ENCODE results near the gene GNAT2.

Gene GNAT2

DNA sequence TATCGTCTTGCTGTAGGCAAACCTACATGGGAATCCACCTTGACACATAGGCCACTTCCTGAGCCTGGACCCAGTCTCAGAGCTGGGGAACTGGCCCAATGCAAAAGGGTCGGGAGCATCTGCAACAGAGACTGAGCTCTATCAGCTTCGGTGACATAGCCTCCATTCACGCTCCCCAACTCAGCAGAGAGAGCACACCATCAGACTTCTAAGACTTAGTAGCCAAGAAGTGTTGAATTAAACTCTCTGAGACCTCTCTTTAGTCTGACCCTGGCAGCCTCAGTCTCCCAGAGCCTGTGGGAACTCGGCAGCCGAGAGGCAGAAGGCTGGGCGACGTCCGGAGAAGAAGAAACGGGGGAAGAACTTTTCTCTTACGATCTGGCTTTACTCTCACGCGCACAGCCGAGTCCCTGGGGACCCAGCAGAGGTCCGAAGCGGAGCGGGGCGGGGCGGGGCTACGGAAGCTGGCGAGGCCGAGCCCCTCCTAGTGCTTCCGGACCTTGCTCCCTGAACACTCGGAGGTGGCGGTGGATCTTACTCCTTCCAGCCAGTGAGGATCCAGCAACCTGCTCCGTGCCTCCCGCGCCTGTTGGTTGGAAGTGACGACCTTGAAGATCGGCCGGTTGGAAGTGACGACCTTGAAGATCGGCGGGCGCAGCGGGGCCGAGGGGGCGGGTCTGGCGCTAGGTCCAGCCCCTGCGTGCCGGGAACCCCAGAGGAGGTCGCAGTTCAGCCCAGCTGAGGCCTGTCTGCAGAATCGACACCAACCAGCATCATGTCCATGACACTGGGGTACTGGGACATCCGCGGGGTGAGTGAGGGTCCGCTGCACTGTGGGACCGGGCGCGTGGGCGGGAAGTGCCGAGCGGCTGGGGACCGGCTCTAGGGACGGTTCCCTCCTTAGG is 36.5 kb upstream of the GNAT2 start, which contains the start of gene GSTM4 (continued):
- TF ChIP-seq, protein P1, sequence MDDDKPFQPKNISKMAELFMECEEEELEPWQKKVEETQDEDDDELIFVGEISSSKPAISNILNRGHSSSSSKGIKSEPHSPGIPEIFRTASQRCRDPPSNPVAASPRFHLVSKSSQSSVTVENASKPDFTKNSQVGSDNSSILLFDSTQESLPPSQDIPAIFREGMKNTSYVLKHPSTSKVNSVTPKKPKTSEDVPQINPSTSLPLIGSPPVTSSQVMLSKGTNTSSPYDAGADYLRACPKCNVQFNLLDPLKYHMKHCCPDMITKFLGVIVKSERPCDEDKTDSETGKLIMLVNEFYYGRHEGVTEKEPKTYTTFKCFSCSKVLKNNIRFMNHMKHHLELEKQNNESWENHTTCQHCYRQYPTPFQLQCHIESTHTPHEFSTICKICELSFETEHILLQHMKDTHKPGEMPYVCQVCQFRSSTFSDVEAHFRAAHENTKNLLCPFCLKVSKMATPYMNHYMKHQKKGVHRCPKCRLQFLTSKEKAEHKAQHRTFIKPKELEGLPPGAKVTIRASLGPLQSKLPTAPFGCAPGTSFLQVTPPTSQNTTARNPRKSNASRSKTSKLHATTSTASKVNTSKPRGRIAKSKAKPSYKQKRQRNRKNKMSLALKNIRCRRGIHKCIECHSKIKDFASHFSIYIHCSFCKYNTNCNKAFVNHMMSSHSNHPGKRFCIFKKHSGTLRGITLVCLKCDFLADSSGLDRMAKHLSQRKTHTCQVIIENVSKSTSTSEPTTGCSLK (tag by site-specific recombination; IDR thresholded peaks at IDR 0.05) = no peak

DNA sequence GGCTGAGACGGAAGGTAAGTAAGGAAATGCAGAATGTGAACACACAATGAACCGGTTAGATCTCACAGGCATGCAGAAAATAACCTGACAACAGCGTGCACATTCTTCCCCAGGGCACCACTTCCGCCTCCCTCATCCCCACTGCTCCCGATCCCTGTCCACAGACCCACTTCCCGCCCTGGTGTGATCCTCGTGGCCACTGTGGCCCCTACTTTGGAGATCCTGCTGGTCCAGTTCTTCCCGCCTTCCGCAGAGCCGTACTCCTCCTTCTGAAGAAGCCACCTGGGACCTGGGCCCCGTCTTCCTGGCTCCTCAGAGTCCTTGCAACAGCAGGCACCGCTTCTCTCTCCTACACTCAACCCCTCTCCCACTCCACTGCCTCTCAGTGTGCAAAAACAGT is 35.1 kb upstream of the GNAT2 start:
- Histone ChIP-seq H3K27ac (ENCODE audit: extremely low read depth, low read depth, low read length) (no peak overlapping the region), H3K4me3 (ENCODE audit: low read depth, low read length) (no peak overlapping the region), H3K9me3 (ENCODE audit: control insufficient read depth, insufficient read depth, low read depth, low read length) (no peaks in the 10 kb centered on the region), H3K4me1 (ENCODE audit: control insufficient read depth, insufficient read depth, low read length) (no peaks in the 10 kb centered on the region), H3K36me3 (ENCODE audit: control insufficient read depth in 2 of 2, insufficient read depth in 1 of 2, low read length in 2 of 2) (no peaks in the 10 kb centered on the region)
- POLR2A ChIA-PET = no interaction called here
- CTCF ChIA-PET = interaction anchor here (0.6 to 1.0 kb wide), 3 partner anchors 13 to 106 kb away, joined by 3 to 5 read pairs (median 3); partner anchors contain the start of gene GNAI3
- TF ChIP-seq ZNF610 (tag by site-specific recombination; IDR thresholded peaks at IDR 0.05; ENCODE audit: borderline replicate concordance) (no peak), PRDM1 (tag by site-specific recombination; IDR thresholded peaks at IDR 0.05) (no peak), ZBTB11 (tag by site-specific recombination; conservative IDR thresholded peaks at IDR 0.05; ENCODE audit: low read depth) (no peak), ZNF133 (tag by site-specific recombination; IDR thresholded peaks at IDR 0.05) (no peak), WT1 (tag by site-specific recombination; IDR thresholded peaks at IDR 0.05) (no peak), ZNF324 (tag by site-specific recombination; IDR thresholded peaks at IDR 0.05) (no peak), ZNF768 (tag by site-specific recombination; IDR thresholded peaks at IDR 0.05) (no peak), ZNF366 (tag by site-specific recombination; conservative IDR thresholded peaks at IDR 0.05) (no peak), SCRT2 (tag by site-specific recombination; IDR thresholded peaks at IDR 0.05) (no peak), ZNF433 (tag by site-specific recombination; IDR thresholded peaks at IDR 0.05; ENCODE audit: low read depth) (no peak), HOXC10 (CRISPR knock-in tag; IDR thresholded peaks at IDR 0.05) (no peak)
- TF ChIP-seq, protein P2, sequence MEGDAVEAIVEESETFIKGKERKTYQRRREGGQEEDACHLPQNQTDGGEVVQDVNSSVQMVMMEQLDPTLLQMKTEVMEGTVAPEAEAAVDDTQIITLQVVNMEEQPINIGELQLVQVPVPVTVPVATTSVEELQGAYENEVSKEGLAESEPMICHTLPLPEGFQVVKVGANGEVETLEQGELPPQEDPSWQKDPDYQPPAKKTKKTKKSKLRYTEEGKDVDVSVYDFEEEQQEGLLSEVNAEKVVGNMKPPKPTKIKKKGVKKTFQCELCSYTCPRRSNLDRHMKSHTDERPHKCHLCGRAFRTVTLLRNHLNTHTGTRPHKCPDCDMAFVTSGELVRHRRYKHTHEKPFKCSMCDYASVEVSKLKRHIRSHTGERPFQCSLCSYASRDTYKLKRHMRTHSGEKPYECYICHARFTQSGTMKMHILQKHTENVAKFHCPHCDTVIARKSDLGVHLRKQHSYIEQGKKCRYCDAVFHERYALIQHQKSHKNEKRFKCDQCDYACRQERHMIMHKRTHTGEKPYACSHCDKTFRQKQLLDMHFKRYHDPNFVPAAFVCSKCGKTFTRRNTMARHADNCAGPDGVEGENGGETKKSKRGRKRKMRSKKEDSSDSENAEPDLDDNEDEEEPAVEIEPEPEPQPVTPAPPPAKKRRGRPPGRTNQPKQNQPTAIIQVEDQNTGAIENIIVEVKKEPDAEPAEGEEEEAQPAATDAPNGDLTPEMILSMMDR (tag by site-specific recombination; IDR thresholded peaks at IDR 0.05) = no peak

DNA sequence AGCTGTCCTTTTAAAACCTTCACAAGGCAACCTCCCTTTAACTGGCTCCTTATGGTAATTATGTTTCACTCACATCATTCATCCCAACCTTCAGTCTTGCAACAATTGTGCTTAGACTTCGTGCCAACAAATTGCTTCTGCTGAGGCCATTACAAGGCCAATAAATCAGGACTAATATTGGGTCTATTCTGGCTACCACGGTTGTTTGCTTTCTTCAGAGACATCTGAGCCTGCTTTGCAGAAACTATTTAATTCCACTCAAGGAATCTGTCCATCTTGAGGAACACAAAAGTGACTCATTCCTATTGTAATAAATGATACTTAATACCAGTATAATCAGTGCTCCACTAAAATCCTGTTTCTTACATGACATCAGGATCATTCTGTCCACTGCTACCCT is 33.9 kb upstream of the GNAT2 start:
- Histone ChIP-seq H3K27ac (ENCODE audit: extremely low read depth, low read depth, low read length) (no peak overlapping the region), H3K36me3 (ENCODE audit: control insufficient read depth in 2 of 2, insufficient read depth in 1 of 2, low read length in 2 of 2) (no peaks in the 10 kb centered on the region), H3K4me1 (ENCODE audit: control insufficient read depth, insufficient read depth, low read length) (no peaks in the 10 kb centered on the region), H3K9me3 (ENCODE audit: control insufficient read depth, insufficient read depth, low read depth, low read length) (no peaks in the 10 kb centered on the region), H3K4me3 (ENCODE audit: low read depth, low read length) (no peak overlapping the region)
- ChIA-PET POLR2A (no interaction called here), CTCF (interaction anchor here (0.7 to 6.1 kb wide), 6 partner anchors 12 to 358 kb away, joined by 4 to 156 read pairs (median 16); partner anchors contain the start of gene AHCYL1)
- no peak for TF ChIP-seq ZNF2 (tag by site-specific recombination; IDR thresholded peaks at IDR 0.05)
- TF ChIP-seq, protein P3, sequence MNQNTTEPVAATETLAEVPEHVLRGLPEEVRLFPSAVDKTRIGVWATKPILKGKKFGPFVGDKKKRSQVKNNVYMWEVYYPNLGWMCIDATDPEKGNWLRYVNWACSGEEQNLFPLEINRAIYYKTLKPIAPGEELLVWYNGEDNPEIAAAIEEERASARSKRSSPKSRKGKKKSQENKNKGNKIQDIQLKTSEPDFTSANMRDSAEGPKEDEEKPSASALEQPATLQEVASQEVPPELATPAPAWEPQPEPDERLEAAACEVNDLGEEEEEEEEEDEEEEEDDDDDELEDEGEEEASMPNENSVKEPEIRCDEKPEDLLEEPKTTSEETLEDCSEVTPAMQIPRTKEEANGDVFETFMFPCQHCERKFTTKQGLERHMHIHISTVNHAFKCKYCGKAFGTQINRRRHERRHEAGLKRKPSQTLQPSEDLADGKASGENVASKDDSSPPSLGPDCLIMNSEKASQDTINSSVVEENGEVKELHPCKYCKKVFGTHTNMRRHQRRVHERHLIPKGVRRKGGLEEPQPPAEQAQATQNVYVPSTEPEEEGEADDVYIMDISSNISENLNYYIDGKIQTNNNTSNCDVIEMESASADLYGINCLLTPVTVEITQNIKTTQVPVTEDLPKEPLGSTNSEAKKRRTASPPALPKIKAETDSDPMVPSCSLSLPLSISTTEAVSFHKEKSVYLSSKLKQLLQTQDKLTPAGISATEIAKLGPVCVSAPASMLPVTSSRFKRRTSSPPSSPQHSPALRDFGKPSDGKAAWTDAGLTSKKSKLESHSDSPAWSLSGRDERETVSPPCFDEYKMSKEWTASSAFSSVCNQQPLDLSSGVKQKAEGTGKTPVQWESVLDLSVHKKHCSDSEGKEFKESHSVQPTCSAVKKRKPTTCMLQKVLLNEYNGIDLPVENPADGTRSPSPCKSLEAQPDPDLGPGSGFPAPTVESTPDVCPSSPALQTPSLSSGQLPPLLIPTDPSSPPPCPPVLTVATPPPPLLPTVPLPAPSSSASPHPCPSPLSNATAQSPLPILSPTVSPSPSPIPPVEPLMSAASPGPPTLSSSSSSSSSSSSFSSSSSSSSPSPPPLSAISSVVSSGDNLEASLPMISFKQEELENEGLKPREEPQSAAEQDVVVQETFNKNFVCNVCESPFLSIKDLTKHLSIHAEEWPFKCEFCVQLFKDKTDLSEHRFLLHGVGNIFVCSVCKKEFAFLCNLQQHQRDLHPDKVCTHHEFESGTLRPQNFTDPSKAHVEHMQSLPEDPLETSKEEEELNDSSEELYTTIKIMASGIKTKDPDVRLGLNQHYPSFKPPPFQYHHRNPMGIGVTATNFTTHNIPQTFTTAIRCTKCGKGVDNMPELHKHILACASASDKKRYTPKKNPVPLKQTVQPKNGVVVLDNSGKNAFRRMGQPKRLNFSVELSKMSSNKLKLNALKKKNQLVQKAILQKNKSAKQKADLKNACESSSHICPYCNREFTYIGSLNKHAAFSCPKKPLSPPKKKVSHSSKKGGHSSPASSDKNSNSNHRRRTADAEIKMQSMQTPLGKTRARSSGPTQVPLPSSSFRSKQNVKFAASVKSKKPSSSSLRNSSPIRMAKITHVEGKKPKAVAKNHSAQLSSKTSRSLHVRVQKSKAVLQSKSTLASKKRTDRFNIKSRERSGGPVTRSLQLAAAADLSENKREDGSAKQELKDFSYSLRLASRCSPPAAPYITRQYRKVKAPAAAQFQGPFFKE (tag by site-specific recombination; IDR thresholded peaks at IDR 0.05; ENCODE audit: borderline replicate concordance) = no peak
- TF ChIP-seq, protein P4, sequence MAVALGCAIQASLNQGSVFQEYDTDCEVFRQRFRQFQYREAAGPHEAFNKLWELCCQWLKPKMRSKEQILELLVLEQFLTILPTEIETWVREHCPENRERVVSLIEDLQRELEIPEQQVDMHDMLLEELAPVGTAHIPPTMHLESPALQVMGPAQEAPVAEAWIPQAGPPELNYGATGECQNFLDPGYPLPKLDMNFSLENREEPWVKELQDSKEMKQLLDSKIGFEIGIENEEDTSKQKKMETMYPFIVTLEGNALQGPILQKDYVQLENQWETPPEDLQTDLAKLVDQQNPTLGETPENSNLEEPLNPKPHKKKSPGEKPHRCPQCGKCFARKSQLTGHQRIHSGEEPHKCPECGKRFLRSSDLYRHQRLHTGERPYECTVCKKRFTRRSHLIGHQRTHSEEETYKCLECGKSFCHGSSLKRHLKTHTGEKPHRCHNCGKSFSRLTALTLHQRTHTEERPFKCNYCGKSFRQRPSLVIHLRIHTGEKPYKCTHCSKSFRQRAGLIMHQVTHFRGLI (tag by site-specific recombination; IDR thresholded peaks at IDR 0.05) = no peak
- no peak for TF ChIP-seq SP7 (tag by site-specific recombination; IDR thresholded peaks at IDR 0.05)
